HT-29 (cell line): ENCODE results near the gene STK32C. TPM values are rescaled to one million over a fixed set of nuclear protein-coding genes. Genes with fewer than 3 reads are reported as not detected.
A peak's percentile ranks its signal among the peaks of the same experiment; 100 is the strongest.
"Not testable (repeated sequence)": the region's sequence is repeated elsewhere in the genome, so short reads cannot be mapped to it uniquely, and the experiment has no call there.

Source experiments
- DNase-seq: peaks from one replicate; pipeline ENCODE4 v3.0.0-alpha.2; 2015; ENCODE audit warnings: low spot score
- total RNA-seq: library from RNA; depleted of rRNA; stranded (reverse); fragments of >200 nt; shearing (Covaris generic); gene quantifications from 2 replicates; pipeline ENCODE4 v1.2.3, GENCODE V29; 2014

STK32C gene
- total RNA-seq, 1 experiment from 2014 or later, result 20.8 TPM

DNA sequence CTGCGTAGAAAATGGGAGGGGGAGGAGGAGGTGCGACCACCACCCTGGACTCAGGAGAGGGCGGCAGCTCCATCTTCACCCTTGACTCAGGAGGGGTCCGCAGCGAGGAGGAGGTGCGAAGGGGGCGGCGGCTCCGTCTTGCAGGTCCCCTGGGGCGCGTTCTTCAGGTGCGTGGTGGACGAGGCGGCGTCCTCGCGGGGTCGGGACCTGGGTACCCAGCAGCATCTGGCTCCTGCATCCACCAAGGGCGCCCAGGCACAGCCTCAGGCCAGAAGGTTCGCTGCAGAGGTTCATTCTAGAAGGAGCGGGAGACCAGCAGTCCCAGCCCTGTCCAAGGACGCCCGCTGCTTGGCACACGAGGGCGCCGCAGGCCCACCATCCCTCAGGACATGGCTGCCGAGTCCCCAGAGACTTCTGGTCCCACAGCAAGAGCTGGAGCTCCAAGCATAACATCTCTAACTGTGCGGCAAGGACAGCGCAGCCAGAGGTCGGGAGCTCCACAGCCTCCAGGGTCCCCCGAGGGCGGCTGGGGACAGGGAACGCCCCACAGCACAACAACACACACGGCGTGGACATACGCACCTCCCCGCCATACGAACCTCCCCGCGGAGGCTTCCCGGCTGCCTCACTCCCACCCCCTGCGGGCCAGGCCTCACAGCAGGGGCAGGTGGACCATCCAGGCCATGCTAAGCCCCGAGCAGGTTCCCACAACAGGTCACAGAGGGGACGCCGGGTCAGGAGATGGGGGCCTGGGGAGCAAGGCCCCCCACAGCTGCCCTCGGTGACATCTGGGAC, 137.8 kb downstream of the STK32C start:
- no peak for DNase-seq

DNA sequence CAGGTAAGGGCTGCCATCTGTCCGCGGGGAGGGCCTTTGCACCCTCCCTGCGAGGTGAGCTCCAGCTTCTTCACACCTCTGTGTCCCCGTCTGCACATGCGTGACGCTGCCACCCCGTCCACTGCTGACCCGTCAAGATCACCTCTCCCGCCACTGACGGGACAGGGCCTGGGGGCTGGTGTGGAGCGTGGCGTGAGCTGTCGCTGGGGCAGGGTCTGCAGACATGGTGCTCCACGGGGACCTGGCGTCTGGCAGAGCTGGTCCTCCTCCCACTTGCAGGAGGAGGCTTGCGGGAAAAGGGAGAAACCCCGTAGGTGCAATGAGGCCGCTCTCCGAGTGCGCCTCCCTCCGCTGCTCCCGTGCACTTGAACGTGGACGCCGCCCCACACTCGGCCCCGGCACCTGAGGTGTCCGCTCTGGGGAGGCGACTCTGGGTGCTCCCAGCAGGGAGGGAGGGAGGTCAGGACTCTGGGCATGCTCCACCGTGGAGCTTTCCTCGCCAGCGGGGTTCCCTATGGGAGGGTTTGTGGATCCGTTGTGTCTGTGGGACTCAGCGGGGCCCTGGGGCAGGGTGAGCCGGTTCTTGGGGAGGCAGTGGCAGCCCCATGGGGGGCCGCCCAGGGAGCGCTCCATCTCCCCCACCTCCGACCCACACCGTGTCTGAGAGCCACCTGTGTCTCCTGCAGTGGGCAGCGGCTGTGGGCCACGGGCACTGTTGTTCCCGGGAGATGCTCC, 138.6 kb downstream of the STK32C start:
- no peak for DNase-seq

DNA sequence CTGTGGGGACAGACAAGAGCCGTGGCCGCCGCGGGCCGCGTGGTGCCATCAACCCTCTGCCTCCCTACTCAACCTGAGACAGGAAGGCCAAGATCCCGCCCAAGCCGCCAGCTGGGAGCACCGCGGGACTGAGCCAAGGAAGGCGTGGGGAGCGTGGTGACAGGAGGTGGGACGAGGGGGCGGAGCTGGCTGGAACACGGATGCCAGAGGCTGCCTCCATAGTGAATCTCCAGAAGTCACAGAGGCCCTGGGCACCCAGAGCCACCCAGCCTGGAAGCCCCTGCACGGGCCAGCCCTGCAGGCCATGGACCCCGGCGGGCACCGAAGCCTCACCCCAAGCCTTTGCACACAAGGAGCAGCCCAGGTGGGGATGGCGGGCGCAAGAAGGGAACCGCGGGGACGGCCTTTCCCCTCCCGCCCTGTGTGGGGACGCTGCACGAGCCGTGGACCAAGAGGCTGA, 139.1 kb downstream of the STK32C start:
- no peak for DNase-seq

DNA sequence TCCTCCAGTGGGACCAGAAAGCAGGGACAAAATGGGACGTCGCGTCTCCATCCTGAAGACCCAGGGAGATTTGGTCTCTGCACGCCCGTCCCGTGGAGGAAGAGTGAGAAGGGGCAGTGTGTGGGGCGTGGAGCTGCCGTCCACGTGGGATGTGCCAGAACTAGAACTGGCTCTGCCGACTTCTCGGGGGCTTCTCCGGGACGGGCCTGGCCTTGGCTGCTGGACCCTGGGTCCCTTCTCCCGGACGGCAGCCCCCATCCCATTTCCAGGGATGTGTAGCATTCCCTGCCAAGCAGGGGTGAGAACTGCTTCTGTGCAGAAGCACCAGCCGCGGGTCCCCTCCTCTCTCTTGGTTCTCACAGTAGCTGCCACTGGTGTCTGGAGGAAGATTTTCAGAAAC, 139.8 kb downstream of the STK32C start:
- no peak for DNase-seq

DNA sequence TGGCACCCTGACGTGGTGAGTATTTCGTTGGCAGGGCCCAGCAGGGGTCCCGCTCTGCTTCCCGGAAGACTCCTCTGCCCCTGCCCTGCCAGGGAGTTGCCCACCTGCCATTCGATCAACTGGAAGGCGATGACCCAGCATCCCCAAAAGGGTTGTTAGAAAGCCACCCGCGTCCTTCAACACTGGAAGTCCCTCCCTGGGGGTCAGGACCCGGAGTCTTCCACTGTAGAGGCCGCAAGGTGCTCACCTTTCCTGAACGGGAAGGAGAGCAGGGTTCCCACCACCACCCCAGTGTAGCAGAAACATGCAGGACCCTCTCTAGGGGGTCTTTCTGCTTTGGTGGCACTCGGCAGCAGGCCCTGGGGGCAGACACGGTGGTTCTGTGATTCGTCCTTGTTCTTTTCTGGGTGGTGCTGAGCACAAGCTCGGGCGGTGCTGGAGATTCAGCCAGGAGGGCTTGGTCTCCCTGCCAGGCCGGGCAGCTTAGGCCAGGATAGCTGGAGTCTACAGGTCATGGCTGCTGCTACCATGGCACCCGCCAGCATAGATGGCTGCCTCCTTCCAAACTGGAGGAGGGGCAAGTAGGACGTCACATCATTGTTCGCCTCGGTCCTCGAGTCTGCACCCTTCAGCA, 140.6 kb downstream of the STK32C start:
- no peak for DNase-seq

DNA sequence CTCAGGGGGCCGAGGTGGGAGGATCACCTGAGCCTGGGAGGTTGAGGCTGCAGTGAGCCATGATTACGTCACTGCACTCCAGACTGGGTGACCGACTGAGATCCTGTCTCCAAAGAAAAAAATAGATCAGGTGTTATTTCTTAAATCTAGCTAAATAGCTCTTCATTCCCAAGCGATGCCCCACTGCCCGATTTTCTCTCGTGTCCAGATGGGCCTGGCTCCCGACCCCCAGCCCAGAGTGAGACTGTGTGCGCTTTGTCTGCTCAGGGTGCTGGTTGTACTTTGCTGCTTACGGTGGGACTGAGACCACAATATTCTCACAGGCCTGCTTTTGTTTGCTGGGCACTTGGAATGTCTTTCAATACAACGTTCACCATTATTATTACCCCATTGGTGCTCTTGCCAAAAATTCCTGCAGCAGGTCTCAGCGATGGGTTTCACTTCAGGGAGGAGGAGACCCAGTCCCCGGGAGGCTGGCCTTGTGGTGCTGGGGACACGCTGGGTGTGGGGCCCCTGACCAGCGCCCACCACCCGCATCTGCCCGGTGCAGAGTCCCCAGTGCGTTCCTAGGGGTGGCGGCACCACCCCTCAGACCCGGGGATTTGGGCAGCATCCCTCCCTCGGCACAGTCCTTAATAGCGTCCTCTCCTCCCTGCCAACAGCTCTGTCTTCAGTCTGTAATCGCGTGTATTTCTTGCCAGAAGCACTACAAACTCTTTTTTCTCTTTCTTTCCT, 141.4 kb downstream of the STK32C start:
- no peak for DNase-seq

DNA sequence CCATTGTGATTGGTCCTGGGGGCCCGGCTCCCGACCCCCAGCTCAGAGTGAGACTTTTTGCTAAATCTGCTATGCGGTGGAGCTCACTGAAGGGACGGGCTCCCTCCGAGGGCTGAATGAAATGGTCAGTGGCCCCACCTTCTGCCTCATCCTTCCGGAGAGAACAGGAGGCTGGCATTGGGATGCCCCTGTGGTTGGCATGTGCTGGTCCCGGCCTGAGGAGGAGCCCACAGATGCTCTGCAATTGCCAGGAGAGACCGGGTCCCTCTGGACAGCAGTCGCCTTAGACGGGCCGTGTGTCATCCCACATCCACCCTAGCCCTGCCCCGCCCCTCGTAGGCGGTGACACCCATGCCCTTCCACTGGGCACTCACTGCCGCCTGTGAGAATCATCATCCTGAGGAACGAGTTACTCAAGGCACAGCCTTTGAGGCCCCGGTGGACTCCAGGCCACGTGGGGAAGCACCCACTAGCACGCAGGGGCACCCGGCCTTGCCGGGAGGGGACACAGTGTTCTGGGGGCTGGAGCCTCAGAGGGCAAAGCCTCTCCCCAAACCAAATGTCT, 142.3 kb downstream of the STK32C start:
- no peak for DNase-seq

DNA sequence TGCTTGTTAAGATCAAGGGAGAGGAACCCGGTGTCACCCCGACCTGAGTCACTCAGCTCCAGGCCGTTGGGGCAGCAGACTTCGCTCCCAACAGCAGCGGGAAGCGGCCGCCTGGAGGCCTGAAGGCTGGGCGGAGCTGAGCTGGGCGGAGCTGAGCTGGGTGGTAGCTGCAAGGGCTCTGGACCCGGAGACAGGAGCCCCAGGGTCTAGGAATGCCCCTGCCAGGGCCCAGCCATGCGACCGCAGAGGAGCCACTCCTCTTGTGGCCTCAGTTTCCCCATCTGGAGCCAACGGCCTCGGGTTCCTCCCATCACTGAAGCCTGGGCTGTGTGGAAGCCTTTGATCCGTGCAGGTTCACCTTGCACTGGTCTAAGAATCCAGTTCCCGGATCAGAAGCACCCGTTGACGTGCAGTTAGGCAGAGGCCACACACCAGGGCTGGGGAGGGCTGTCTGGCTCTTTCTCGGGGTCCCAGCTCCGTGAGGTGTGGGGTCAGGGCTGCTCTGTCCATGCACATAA, 142.9 kb downstream of the STK32C start:
- peak; percentile 60 for DNase-seq

DNA sequence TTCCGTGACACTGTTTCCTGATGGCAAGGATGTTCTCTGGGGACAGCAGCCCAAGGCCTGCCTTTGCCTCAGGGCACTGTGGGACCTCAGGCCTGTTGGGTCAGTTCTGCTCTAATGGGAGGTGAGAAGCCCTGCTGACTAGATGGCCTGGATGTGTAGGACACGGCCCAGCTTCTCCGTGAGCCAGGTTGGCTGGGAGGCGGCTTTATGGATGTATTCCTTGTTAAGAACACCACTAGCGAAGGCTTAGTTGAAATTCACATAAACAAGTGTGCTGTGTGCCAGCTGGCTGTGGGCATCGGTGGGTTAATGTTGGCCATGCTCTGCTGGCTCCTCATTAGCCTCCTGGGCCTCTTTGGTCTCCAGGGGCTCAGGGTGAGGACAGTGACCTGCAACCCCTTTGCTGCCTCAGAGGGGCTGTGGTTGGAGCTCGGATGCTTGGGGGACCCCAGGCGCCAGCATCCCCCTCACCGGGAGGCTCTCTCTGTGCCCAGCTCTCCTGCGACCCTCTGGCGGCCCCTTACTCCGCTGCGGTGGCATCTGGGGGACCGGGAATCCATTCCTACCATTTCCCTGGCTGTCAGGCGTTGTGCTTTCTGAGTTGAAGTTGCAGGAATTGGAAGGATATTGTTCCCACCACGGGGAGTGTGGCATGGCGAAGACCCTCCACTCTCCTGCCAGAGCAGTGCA, 143.8 kb downstream of the STK32C start:
- DNase-seq, result no peak

DNA sequence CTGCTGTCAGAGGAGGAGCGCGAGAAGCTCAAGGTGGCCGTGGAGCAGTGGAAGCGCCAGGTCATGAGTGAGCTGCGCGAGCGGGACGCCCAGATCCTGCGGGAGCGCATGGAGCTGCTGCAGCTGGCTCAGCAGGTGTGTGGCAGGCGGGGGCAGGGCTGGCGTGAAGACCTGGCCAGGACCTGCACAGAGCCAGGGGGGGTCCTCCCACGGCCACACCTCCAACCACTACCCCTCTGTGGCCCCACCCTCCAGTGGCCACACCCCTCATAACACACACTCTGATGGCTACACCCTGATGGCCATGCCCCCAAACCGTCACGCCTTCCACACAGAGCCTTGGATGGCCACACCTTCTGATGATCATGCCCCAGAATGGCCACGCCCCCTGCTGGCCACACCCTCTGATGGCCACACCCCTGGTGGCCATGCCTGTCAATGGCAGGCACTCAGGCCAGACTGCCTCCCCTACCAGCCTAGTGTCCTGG, 144.4 kb downstream of the STK32C start:
- peak; percentile 56 for DNase-seq

DNA sequence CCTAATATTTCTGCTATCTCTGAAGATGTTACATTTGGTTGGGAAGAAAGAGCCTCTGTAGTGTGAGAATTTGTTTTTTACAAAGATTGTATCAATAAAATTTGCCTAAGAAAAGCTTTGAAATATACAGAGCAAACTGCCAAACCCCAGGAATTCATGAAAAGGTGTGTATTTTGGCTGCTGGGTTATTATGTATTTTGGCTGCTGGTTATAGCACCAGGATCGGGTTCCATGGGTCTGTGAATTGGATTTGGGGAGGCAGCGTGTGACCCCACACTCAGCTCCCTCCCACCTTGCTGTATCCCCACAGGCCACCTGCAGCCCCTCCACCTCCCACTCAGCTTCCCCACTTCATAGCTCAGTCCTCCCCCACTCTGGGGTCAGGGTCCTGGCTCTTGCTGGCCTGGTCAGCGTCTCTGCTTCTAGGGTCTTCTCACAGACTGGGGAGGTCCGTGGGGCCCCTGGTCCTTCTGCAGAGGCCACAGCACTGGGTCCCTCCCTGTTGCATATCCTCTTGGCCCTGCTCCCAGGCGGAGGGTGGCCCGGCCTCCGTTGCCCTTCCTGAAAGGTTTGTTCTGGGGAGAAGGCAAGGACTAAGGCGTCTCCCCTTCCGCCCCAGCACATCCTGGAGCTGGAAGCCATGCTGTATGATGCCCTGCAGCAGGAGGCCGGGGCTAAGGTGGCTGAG, 145.0 kb downstream of the STK32C start:
- no peak for DNase-seq

DNA sequence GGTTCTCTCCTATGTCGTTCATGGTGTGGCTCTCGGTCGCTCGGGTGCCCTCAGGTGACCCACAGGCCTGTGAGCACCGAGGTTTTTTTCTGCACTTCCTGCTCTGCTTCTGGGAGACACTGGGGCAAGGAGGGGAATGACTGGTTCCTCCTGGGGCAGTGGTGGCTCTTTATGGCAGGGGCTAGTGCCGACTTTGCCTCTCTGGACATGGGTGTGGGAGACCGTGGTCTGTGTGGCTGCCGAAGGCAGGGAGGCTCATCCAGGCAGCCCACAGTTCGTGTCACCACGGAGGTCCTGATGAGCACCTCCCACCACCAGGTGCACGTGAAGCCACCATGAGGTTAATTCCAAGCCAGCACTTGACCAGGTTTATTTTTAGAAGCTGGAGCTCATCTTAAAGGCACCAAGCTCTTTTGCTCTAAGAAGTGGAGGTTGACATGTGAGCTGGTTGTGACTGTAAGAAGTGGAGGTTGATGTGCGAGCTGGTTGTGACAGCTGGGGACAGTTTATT, 145.7 kb downstream of the STK32C start:
- DNase-seq, result no peak

DNA sequence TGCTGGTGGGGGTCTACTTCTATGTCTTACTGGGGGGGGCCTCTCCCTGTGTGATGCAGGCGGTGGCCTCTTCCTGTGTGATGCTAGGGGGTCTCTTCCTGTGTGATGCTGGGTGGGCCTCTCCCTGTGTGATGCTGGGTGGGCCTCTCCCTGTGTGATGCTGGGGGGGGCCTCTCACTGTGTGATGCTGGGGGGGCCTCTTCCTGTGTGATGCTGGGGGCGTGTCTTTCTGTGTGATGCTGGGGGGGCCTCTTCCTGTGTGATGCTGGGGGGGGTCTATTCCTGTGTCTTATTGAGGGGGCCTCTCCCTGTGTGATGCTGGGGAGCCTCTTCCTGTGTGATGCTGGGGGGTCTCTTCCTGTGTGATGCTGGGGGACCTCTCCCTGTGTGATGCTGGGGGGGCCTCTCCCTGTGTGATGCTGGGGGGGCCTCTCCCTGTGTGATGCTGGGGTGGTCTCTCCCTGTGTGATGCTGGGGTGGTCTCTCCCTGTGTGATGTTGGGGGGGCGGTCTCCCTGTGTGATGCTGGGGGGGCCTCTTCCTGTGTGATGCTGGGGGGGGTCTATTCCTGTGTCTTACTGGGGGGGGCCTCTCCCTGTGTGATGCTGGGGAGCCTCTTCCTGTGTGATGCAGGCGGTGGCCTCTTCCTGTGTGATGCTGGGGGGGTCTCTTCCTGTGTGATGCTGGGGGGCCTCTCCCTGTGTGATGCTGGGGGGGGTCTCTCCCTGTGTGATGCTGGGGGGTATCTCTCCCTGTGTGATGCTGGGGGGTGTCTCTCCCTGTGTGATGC, 146.7 kb downstream of the STK32C start:
- not testable (repeated sequence) for DNase-seq

DNA sequence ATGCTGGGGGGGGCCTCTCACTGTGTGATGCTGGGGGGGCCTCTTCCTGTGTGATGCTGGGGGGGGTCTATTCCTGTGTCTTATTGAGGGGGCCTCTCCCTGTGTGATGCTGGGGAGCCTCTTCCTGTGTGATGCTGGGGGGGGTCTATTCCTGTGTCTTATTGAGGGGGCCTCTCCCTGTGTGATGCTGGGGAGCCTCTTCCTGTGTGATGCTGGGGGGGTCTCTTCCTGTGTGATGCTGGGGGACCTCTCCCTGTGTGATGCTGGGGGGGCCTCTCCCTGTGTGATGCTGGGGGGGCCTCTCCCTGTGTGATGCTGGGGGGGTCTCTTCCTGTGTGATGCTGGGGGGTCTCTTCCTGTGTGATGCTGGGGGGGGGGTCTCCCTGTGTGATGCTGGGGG, 147.5 kb downstream of the STK32C start:
- DNase-seq, result not testable (repeated sequence)

DNA sequence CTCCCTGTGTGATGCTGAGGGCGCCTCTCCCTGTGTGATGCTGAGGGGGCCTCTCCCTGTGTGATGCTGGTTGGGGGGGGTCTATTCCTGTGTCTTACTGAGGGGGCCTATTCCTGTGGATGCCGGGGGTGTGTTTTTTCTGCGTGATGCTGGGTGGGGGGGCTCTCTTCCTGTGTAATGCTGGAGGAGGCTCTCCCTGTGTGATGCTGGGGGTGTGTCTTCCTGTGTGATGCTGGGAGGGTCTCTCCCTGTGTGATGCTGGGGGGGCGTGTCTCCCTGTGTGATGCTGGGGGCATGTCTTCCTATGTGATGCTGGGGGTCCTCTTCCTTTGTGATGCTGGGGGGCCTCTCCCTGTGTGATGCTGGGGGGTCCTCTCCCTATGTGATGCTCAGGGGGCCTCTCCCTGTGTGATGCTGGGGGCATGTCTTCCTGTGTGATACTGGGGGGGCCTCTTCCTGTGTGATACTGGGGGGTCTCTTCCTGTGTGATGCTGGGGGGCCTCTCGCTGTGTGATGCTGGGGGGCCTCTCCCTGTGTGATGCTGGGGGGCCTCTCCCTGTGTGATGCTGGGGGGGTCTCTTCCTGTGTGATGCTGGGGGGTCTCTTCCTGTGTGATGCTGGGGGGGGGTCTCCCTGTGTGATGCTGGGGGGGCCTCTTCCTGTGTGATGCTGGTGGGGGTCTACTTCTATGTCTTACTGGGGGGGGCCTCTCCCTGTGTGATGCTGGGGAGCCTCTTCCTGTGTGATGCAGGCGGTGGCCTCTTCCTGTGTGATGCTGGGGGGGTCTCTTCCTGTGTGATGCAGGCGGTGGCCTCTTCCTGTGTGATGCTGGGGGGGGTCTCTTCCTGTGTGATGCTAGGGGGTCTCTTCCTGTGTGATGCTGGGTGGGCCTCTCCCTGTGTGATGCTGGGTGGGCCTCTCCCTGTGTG, 148.2 kb downstream of the STK32C start:
- not testable (repeated sequence) for DNase-seq

DNA sequence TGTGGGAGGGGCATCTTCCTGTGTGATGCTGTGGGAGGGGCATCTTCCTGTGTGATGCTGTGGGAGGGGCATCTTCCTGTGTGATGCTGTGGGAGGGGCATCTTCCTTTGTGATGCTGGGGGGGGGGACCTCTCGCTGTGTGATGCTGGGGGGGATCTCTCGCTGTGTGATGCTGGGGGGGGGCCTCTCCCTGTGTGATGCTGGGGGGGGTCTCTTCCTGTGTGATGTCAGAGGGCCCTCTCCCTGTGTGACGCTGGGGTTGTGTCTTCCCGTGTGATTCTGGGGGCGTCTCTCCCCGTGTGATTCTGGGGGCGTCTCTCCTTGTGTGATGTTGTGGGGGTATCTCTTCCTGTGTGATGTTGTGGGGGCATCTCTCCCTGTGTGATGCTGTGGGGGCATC, 148.9 kb downstream of the STK32C start:
- no peak for DNase-seq

DNA sequence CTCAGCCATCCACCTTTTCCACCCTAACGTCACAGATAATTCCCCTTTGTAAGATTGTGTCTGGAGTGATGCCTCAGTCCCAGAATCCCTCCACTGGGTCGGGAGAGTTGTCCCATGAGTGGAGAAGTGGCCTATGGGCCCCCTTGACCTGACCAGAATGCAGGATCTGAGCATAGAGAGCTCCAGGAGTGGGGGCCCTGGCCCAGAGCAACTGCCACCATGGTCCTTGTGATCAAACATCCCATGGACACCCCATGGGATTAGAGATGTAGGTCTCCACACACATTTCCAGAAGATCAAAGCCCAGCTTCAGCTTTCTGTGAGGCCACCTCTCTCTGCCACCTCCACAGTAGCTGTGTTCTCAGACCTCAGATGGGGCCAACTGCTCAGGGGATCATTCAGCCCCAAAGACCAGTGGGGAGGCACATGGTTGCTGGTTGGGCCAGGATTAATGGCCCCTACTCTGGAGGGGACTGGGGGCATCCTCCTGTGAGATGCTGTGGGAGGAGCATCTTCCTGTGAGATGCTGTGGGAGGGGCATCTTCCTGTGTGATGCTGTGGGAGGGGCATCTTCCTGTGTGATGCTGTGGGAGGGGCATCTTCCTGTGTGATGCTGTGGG, 149.5 kb downstream of the STK32C start:
- DNase-seq, result no peak
